Effector memory CD8-positive, alpha-beta T cell (primary cell): Measurements from ENCODE around the gene MAN1A1.

Experiments used
- ATAC-seq: fragments of 150-1000 bp; cut with Tn5 transposase; replicated peaks from 2 replicates; pipeline ENCODE4 v1.10.0; 2021; ENCODE audit warnings: mild to moderate bottlenecking, moderate library complexity
- DNase-seq, 3 experiments: peaks; one replicate each; pipeline ENCODE4 v3.0.0; 2021
- H3K27ac Mint-ChIP-seq, 2 donors: one replicate each; pipeline ENCODE4 v1.8.0; 2022; ENCODE audit warnings: mild to moderate bottlenecking in 2 of 2, mixed read lengths in 2 of 2, moderate library complexity in 2 of 2
- H3K27me3 Mint-ChIP-seq, 2 donors: one replicate each; pipeline ENCODE4 v1.8.0; 2022; ENCODE audit warnings: mixed read lengths in 2 of 2
- H3K36me3 Mint-ChIP-seq: one replicate; pipeline ENCODE4 v1.8.0; 2022; ENCODE audit warnings: mild to moderate bottlenecking, moderate library complexity, mixed read lengths; ENCODE audit not compliant: insufficient read depth
- H3K4me1 Mint-ChIP-seq, 2 donors: one replicate each; pipeline ENCODE4 v1.8.0; 2022; ENCODE audit warnings: low read depth in 2 of 2, mixed read lengths in 2 of 2
- H3K4me3 Mint-ChIP-seq, 2 donors: one replicate each; pipeline ENCODE4 v1.8.0; 2022; ENCODE audit warnings: mild to moderate bottlenecking in 2 of 2, mixed read lengths in 2 of 2, moderate library complexity in 2 of 2
- H3K9me3 Mint-ChIP-seq, 2 donors: one replicate each; pipeline ENCODE4 v1.8.0; 2022; ENCODE audit warnings: mixed read lengths in 2 of 2

Gene MAN1A1

DNA sequence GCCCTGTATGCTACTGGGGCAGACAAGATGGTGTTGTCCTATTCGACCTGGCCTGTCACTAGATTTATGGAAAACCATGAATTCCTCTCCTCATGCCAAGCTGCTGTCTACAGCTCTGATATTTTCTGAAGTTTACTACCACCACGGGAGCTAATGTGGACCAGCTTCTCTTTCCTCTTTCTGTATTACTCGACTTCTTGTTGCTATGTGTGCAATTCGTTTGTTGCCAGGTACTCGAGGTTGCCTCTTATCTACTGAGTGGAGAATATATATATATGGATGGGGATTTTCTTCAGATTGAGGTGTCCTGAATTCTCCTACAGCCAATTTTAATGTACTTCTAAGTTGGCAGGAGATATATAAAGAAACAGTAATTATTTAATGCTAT is 34.7 kb downstream of the MAN1A1 start:
- peak; percentile 8 for ATAC-seq
- Mint-ChIP-seq H3K27ac (peak overlapping the region; percentile 96 to 97), H3K27me3 (no peaks in the 10 kb centered on the region), H3K9me3 (no peaks in the 10 kb centered on the region), H3K4me3 (peak overlapping the region; percentile 64 to 70), H3K4me1 (peaks cover 44 to 57% of the 10 kb centered on the region in 2 donors), H3K36me3 (peaks cover 22% of the 10 kb centered on the region)
- no peak for DNase-seq

DNA sequence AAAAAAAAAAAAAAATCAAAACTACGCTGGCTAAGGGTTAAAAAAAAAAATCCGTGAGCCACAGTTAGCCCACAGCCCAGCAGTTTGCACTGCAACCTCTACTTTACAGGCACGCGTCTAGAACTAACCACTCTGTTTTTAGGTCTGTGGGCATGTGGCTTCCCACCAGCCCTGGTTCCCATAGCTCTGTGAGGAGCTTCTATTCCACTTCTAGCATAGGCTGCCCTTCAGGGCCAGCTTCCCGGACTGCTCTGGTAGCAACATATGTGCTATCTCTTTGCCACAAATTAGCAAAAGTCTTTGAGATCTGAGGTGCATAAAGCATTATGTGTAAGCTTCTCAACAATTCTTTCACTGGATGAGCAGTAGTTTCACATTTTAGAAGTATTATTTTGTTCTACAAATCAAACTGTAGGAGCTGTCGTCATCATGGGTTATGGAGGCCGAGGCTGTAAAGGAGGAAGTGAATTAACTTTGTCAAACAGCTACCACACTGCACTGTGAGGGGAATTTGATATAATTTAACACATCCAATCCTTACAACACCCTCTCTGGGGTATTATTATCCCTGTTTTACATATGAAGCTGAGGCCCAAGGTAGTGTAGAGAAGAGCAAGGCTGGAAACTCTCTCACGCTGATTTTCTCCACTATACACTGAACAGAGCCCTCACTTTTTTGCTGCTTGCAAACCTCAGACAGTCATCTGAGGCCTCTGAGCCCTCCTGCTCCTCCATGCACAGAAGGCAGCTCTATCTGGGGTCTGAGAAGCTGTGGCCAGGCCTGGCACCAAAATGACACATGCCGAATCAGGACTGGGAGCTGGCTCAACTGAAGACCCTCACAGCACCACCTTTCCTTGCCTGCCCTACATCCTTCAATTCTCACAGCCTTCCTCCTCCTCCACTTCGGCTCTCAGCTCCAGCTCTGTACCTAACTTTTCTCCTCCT is 35.4 kb downstream of the MAN1A1 start:
- Mint-ChIP-seq H3K36me3 (peaks cover 22% of the 10 kb centered on the region), H3K27me3 (no peaks in the 10 kb centered on the region), H3K27ac (peak overlapping the region; percentile 96 to 97), H3K4me1 (peaks cover 49 to 64% of the 10 kb centered on the region in 2 donors), H3K9me3 (no peaks in the 10 kb centered on the region), H3K4me3 (peak overlapping the region; percentile 64 to 70)
- DNase-seq (peak; percentile 52 to 65 (median 64)), ATAC-seq (peak; percentile 81)

DNA sequence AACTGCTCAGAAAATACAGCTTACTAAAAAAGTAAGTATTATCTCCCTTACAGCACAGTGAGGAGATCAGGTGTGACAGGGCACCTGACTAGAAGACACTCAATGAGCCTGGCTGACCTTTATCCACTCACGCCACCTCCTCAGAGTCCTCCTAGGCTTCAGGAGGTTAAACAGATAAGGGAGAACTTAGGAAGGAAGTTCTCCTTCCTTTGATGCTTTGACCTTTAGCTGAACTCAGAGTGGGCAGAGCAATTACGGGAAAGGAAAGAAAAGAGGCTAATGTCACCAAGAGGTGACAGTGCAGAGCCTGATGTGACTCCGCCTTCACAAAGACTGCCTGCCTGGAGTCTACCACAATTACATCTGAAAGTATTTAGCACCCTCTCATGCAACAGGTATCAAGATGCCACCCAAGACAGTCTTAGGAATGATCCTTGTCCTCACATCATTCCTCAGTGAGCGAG is 36.7 kb downstream of the MAN1A1 start:
- ATAC-seq (peak; percentile 23), DNase-seq (peak in 1 of 3 experiments; percentile 7)
- H3K36me3 Mint-ChIP-seq, result peaks cover 22% of the 10 kb centered on the region
- peaks cover 49 to 70% of the 10 kb centered on the region in 2 donors for H3K4me1 Mint-ChIP-seq
- H3K9me3 Mint-ChIP-seq, result no peaks in the 10 kb centered on the region
- H3K27me3 Mint-ChIP-seq, result no peaks in the 10 kb centered on the region
- peak overlapping the region; percentile 64 to 70 for H3K4me3 Mint-ChIP-seq
- peak overlapping the region; percentile 96 to 97 for H3K27ac Mint-ChIP-seq

DNA sequence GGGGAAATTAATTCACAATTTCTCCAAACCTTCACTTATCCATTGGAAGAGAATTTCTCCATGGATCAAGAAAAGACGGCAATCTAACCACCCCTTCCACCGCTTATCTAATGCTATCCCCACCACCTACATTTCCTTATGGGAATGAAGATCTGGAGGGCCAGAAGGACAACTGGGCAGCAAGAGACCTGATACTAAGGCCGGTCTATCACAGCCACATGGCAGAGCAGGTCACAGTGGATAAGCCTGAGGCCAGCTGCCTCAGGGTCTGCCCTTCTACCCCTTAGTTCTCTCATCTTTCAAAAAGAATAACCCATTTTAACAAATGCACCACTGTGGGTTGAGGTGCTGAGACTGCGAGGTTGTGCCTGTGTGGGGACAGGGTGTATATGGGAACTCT is 37.1 kb downstream of the MAN1A1 start:
- no peaks in the 10 kb centered on the region for H3K27me3 Mint-ChIP-seq
- H3K36me3 Mint-ChIP-seq, result peaks cover 22% of the 10 kb centered on the region
- peak overlapping the region; percentile 96 to 97 for H3K27ac Mint-ChIP-seq
- no peaks in the 10 kb centered on the region for H3K9me3 Mint-ChIP-seq
- H3K4me3 Mint-ChIP-seq, result peak overlapping the region; percentile 64 to 70
- H3K4me1 Mint-ChIP-seq, result peaks cover 49 to 71% of the 10 kb centered on the region in 2 donors
- ATAC-seq (peak; percentile 7), DNase-seq (no peak)

DNA sequence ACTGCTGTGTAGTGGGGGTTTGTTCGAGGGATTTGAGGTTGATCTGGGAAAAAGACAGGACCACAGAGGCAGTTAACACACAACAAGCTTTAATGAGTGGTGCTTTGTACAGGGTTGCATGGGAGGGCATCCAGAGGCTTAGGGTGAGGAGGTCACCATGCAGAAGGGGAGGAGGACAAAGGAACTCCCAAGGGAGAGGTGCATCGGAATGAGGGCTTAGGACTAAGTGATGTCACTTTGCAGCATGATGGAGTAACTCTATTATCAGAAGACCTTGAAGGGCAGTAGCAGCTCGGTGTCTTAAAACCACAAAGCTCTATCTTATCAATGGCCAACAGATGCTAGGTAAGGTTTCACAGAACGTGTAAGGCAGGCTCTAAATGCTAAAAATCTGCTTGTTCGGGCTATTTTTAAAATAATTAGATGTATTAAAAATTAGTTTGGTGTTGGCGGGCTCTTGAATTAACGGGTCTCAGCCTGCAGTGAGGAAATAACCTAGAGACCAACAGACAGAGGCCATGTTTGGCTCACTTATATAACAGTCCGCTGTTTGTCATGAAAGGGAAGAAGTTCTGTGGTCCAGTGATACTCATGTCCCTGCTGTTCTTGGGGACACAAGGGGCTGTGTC is 37.9 kb downstream of the MAN1A1 start:
- no peak for DNase-seq
- no peaks in the 10 kb centered on the region for H3K9me3 Mint-ChIP-seq
- H3K4me3 Mint-ChIP-seq, result peak overlapping the region; percentile 25 to 70
- H3K27ac Mint-ChIP-seq, result peak overlapping the region; percentile 96 to 97
- H3K4me1 Mint-ChIP-seq, result peaks cover 43 to 71% of the 10 kb centered on the region in 2 donors
- ATAC-seq, result no peak
- H3K36me3 Mint-ChIP-seq, result peaks cover 22% of the 10 kb centered on the region
- H3K27me3 Mint-ChIP-seq, result no peaks in the 10 kb centered on the region

DNA sequence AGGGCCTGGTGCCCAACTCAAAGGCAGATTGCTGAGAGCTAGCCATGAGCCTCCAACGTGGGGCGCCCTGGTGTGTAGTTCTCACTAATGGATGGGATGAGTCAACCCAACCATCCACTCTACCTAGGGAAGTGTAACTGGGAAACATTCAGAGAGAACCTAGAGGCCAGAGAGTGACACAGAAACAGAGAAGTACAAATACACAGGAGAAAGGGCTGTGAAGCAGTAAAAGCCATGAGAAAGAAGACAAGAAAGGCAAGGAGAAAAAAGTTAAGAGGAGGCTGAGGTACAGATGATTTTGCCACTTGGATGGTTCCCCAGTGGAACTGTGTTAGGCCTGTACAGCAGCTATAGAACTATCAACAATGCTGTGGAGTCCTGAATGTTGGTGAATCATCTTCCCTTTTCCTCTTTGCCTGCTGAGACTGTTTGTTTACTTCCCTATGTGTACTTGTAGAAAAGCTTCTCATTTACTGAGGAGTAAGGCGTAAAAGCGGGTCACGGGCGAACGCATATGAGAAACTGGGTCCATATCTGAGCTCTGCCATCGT is 39.0 kb downstream of the MAN1A1 start:
- Mint-ChIP-seq H3K4me1 (peaks cover 42 to 65% of the 10 kb centered on the region in 2 donors), H3K36me3 (peaks cover 13% of the 10 kb centered on the region), H3K9me3 (no peaks in the 10 kb centered on the region), H3K27ac (no peak overlapping the region), H3K4me3 (no peak overlapping the region), H3K27me3 (no peaks in the 10 kb centered on the region)
- DNase-seq (no peak), ATAC-seq (no peak)

DNA sequence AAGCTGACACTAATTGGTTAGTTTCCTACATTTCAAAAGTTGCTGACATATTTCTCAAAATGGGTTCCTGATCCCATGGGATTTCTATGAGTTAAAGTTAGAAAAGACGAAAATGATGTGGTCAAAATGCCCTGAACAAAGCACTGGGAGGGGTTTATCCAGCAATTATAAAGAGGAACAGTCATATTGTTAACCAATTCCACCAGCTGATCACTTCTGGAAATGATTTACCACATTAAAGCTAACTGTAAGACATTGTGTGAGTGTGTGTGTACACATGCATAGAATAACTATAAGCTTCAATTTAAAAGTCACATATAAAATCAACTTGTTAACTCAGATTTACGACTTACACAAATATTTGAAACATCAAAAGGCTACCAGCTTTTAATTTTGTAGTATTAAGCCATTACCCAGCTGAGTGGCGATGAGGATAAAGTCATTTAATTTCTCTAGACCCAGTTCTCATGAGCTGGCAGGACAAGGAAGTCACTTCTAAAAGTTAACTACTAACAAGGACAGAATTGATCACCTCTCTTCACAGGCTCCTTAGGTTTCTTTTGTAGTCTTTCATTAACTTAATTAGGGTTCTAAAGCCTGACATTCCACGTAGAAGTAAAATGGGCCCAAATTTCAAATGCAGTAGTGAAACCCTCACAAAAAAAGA is 40.4 kb downstream of the MAN1A1 start:
- DNase-seq (no peak), ATAC-seq (no peak)
- H3K27me3 Mint-ChIP-seq, result no peaks in the 10 kb centered on the region
- H3K9me3 Mint-ChIP-seq, result no peaks in the 10 kb centered on the region
- no peak overlapping the region for H3K27ac Mint-ChIP-seq
- H3K36me3 Mint-ChIP-seq, result peaks cover 10% of the 10 kb centered on the region
- peaks cover 33 to 51% of the 10 kb centered on the region in 2 donors for H3K4me1 Mint-ChIP-seq
- H3K4me3 Mint-ChIP-seq, result peak overlapping the region in 1 of 2 donors; percentile 19

DNA sequence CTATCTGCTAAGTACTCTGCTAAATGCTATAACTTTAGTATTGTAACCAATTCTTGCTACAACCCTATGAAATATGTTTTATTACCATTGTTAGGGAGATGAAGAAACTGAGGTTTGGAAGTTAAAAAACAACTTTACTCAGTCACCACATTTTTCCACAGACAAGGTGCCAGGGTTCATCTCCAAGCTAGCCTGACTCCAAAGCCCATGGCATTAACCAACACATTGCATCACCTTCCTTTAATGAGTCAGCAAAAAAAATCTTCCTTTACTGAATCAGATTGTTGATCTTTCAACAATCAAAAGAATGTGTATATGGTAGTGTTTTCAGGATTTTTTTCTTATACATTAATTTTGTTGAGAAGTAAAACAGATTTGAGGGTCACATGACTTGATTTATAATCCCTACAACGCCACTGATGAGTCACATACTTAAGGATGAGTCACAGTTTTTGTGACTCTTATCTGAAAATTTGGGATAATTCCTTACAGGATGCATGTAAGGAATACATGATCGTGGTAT is 41.5 kb downstream of the MAN1A1 start:
- H3K36me3 Mint-ChIP-seq, result peaks cover 9% of the 10 kb centered on the region
- no peak overlapping the region for H3K4me3 Mint-ChIP-seq
- H3K27ac Mint-ChIP-seq, result no peak overlapping the region
- no peaks in the 10 kb centered on the region for H3K27me3 Mint-ChIP-seq
- no peak for ATAC-seq
- H3K4me1 Mint-ChIP-seq, result peaks cover 28 to 41% of the 10 kb centered on the region in 2 donors
- no peak for DNase-seq
- no peaks in the 10 kb centered on the region for H3K9me3 Mint-ChIP-seq

DNA sequence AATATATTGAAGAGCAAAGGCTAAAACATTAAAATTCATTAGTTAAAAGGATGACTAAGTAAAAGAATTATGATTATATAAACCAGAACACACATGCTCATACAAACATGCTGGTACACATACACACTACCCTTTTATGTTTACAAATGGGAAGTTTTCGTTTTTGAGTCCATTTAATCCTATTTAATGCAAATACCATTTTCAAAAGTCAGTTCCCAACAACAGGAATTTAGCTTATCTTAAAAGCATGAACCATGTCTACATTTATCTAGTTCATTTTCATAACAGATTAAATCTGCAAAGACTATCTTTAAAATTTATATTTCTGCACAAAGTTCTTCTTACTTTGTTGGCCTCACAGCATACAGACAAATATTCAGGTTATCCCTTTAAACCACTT is 42.5 kb downstream of the MAN1A1 start:
- Mint-ChIP-seq H3K27ac (no peak overlapping the region), H3K9me3 (no peaks in the 10 kb centered on the region), H3K4me3 (no peak overlapping the region), H3K4me1 (peaks cover 21 to 30% of the 10 kb centered on the region in 2 donors), H3K27me3 (no peaks in the 10 kb centered on the region), H3K36me3 (peaks cover 9% of the 10 kb centered on the region)
- ATAC-seq (no peak), DNase-seq (no peak)

DNA sequence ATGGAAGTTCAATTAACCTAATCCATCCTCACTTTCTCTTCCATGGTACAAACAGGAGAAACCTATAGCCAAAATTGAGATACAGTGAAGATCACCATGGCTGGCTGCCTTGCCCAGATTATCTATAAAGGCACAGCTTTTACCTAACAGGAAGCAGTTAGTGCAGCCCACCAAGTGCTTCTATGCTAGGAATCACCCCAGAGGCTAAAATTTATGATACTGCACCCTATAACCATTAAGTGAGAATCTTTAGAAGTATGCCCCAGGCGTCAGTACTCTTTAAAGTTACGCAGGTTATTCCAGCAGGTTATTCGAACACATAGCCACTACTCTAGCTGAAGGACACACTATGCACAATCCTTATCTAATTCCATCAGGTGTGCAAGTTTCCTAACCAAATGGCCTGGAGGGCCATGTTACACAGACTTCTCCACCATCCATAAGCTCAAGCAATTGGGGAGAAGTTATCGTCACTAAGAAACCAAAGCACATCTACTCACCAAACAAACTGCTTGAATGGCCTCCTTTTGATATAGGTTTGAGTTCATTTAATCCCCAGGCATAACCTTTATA is 43.1 kb downstream of the MAN1A1 start:
- Mint-ChIP-seq H3K27ac (no peak overlapping the region), H3K9me3 (no peaks in the 10 kb centered on the region), H3K27me3 (no peaks in the 10 kb centered on the region), H3K4me1 (peaks cover 18 to 26% of the 10 kb centered on the region in 2 donors), H3K36me3 (peaks cover 9% of the 10 kb centered on the region), H3K4me3 (no peak overlapping the region)
- DNase-seq (no peak), ATAC-seq (no peak)

DNA sequence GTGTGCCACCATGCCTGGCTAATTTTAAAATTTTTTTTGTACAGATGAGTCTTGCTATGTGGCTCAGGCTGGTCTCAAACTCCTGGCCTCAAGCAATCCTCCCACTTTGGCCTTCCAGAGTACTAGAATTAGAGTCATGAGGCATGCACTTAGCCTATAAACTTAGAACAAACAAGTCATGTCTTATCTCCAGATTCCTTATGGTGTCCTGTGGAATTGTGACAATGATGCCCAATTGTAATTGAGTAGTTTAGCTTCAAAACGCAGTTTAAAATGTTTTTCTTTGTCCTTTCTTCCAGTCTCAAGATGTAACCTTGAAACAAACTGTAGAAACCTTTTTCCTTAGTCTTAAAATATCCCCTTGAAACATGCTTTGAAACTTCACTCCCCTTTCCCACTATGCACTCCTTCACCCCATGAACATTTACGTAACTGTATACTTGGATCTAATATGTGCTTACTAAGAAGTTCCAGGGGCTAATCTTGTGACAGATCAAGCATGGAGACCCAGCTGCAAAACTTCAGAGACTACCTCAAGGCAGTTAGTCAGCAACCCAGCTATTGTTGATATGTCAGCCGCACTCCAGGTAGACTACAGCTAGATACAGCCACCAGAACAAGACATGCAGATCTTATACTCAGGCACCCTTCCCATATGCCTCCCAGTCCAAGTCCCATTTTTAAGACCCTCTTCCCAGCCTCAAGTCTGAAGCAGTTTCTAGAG is 46.2 kb downstream of the MAN1A1 start:
- Mint-ChIP-seq H3K36me3 (peaks cover 12% of the 10 kb centered on the region), H3K4me1 (peaks cover 3 to 12% of the 10 kb centered on the region in 2 donors), H3K9me3 (no peaks in the 10 kb centered on the region), H3K27me3 (no peaks in the 10 kb centered on the region), H3K4me3 (no peak overlapping the region), H3K27ac (peak overlapping the region in 1 of 2 donors; percentile 5)
- DNase-seq, result no peak
- ATAC-seq, result no peak

DNA sequence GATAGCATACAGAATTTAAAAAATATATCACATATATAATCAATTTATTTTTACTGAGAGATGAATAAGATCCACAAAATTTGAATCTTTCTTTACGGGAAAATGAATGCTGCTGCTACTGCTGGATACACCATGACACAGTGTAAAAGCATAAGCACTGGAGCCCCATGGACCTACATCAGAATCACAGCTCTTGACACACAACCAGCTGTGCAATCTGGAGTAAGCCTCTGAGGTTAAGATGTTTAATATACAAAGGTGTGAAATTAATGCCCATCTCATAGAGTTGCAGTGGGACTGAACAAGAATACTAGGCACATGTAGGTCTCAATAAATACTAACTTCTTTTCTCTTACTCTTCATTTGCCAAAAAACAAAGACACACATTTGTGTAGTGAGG is 48.1 kb downstream of the MAN1A1 start:
- no peak overlapping the region for H3K27ac Mint-ChIP-seq
- no peak overlapping the region for H3K4me3 Mint-ChIP-seq
- H3K36me3 Mint-ChIP-seq, result peaks cover 16% of the 10 kb centered on the region
- no peak for ATAC-seq
- DNase-seq, result no peak
- no peaks in the 10 kb centered on the region for H3K27me3 Mint-ChIP-seq
- no peaks in the 10 kb centered on the region for H3K9me3 Mint-ChIP-seq
- H3K4me1 Mint-ChIP-seq, result peaks cover 3 to 12% of the 10 kb centered on the region in 2 donors
